HG03442 (cell line): ENCODE results near the gene KLF16.
A peak's percentile ranks its signal among the peaks of the same experiment; 100 is the strongest.
"Not testable (repeated sequence)": the region's sequence is repeated elsewhere in the genome, so short reads cannot be mapped to it uniquely, and the experiment has no call there.

Experiments
- ATAC-seq: cut with Tn5 transposase; IDR thresholded peaks from one replicate; pipeline ENCODE4 v1.9.1; 2021; ENCODE audit warnings: mild to moderate bottlenecking, moderate library complexity; ENCODE audit not compliant: unreplicated experiment

Gene KLF16

DNA sequence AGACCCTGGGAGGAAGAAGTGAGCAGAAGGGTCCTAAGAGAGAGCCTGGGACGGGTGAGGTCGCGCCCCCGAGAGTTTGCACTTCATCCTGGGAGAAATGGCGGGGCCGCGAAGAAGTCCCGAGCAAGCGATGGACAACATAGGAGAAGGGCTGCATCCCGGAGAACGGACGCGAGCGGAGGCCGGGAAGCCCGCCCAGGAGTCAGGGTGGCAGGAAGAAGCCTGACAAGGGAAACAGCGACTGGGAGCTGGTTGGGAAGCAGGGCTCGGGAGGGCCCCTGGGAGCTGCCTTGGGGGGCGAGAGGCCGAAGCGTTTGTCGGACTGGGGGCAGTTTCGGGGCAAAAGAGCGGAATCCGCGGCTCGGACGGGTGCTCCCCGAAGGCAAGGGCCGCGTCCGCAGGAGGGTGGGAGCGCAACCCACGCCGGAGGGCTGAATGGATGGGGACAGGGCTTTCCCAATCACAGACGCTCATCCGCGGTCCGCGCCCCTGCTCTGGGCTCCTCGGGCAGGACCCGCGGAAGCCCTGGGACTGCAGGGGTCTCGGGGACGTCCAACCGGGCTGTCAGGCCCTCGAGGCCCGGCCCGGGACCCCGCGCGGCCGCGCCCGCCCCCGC lies 21.4 kb upstream of the KLF16 start:
- ATAC-seq = peak; percentile 10

DNA sequence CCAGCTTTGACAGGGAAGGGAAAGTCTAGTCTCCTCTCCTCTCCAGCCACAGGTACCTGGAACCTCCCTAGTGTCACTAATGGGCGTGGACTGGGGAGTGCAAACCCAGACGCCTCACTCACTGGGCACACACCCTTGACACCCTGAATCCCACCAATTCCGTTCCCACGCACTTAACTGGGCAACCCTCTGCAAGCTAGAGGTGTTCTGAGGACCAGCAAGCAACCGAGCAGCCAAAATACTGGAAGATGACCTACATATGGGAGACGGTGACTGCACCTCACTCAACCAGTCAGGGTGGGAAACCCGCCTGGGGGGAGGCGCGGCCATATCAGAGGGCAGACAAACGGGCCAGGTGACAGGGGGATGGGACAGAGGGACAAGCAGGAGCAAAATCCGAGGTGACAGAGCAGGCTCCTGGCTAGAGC lies 20.9 kb upstream of the KLF16 start:
- no peak for ATAC-seq

- no peak for ATAC-seq
Measured at GRCh38 chr19:1883784-1884183, 20.4 kb upstream of the KLF16 start.

DNA sequence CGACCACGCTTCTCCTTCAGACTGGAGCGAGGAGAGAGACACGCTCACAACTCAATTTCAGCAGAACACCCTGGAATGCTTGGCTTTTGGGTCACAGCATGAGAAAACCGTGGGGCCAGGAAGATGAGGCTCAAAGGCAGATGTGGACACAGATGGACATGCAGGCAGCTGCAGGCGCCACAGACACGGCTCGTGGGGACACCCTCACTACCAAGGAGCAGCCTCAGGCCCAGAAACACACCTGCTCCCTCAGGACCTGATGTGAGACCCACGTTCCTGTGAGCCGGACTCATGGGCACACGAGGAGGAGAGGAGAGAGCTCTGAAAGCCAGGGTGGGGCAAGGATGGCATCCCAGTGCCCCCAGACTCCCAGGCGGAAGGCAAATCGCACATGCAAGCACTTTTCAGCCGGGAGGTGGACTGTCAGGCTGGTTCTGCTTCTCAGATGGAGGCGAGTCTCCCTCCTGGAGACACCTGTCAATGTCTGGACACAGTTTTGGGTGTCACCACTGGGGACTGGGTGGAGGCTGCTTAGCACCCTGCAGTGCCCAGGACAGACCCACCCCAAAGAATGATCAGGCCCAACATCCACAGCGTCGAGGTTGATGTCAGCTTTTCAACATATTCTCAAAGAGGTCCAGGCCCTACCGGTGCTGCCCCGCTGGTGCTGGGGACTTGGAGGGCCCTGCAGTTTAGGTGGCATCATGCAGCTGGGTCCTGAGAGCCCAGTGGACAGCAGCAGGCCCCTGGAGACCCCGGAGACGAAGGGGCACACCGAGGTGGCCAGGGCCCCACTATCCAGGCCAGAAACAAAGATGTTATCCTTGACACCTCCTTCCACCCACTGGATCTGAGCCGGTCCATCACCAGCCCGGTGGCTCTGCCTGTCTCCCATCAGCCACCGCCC lies 19.7 kb upstream of the KLF16 start:
- no peak for ATAC-seq

GRCh38 chr19:1882089-1882785 lies 18.9 kb upstream of the KLF16 start:
- no peak for ATAC-seq

DNA sequence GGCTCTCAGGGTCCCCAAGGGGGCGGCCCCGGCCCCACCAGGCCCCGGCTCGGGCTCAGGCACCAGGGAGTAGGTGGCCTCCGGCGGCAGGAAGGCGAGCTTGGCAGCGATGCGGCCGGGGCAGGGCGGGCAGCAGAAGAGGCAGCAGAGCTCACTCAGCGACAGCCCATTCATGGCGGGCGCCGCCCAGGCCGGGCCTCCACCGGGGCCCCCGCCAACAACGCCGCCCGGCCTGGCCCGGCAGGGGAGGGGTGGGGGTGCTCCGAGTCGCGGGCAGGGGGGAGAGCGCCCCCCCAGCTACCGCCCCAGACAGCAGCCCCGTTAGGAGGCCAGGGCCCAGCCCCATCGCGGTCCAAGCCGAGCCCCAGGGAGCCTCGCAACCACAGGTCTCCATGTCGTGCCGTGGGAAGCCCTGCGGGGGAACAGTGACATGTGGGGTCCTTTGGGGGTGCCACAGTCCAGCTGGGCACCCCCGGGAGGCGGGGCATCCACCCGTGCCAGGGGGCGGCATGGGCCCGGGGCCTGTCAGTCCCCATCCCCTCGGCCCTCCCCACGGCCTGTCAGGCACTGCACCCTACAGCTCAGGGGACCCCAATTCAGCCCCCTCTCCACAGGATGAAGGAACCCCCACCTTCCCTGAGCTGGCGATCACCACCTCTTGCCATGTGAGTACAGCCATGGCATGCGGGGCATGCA lies 18.2 kb upstream of the KLF16 start:
- not testable (repeated sequence) for ATAC-seq

GRCh38 chr19:1880611-1881392 lies 17.4 kb upstream of the KLF16 start:
- no peak for ATAC-seq

GRCh38 chr19:1879982-1880381 lies 16.6 kb upstream of the KLF16 start:
- ATAC-seq = not testable (repeated sequence)

DNA sequence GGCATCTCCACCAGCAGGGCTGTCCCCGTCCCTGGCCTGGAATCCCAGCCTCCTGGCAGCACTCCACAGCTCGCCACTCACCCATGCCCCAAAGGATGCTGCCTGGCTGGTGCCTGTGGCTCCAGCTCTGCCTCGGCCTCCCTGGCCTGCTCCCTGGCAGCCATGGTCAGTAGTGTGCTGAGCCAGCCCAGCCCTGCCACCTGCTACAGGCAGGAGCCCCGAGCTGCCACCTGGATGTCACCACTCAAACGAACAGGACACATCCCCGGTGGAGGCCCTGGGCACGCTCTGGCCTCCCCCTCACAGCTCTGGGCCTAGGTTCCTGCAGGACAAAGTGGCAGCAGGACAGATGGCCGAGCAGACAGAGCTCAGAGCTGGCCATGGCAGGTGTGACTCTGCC lies 15.2 kb upstream of the KLF16 start:
- not testable (repeated sequence) for ATAC-seq

- ATAC-seq = not testable (repeated sequence)
Measured at GRCh38 chr19:1877280-1877660, 13.9 kb upstream of the KLF16 start.

DNA sequence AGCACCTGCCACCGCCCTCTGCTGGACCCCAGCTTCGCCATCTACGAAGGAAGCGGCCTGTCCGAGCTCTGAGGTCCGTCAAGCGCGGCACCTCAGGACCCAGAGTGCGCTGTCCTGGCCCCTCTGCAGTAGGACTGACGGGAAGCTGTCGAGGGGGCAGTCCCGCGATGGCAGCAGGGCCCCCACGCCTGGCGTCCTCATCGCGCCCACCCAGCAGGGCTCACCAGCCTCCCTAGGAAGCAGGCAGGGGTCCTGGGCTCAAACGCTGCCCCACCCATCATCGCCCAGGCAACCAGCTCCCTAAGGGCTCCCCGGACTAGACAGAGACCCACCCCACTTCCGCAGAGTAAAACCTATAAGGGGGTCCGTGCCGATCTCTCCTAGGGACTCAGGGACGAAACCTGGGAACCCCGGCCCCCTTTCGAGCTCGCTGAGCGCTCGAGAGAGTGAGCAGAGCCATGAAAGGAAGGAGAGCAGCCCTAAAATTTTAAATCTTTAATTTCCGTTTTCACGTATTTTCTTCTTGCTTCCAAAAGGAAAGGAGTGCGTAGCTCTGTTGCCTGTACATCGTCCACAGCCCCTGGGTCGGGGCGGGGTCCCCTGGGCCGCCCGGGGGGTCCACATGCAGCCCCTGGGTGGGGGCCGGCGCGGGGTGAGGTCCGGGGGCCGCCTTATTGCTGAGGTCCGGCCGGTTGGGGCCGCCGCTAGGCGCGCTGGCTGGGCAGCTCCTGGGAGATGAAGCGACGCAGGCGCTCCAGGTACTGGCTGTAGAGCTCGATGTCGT lies 13.3 kb upstream of the KLF16 start:
- not testable (repeated sequence) for ATAC-seq

DNA sequence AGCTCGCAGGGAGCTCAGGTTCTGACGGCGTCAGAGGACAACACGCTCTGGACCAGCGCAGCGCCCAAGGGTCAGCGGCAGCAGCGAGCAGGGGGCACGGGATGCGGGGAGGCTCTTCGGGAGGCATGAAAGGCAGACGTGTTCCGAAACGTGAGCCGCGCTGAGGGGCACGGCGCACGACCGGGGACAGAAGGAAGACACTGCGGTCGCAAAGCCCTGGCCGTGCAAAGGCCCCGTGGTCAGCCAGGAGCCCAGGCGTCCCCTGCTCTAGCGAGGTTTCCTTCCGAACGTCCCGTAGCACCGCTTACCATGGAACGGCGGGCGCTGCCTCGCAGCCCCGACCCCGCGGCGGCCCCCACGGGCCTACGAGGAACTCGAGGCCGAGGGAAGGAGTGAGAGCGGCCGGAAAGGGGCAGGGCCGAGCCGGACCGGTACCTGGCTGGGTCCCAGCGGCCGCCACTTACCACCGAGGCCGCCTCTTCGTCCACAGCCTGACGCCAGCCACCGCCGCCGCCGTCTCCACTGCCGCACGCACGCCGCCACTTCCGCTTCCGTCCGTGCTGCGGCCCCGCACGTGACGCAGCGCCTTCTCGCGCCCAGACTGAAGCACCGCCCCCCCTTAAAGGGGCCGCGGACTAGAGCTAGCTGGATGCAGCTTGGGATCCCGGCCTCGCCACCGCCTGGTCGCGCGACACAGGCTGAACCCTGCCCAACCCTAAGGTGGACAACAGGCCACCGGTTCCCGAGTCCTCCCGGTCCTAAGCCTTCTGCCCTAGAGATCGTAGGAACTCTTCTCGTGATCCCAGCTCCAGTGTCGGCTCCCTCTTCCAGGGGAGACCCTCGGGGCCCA lies 12.5 kb upstream of the KLF16 start:
- ATAC-seq = peak; percentile 72

GRCh38 chr19:1875265-1875645 lies 11.9 kb upstream of the KLF16 start:
- not testable (repeated sequence) for ATAC-seq

DNA sequence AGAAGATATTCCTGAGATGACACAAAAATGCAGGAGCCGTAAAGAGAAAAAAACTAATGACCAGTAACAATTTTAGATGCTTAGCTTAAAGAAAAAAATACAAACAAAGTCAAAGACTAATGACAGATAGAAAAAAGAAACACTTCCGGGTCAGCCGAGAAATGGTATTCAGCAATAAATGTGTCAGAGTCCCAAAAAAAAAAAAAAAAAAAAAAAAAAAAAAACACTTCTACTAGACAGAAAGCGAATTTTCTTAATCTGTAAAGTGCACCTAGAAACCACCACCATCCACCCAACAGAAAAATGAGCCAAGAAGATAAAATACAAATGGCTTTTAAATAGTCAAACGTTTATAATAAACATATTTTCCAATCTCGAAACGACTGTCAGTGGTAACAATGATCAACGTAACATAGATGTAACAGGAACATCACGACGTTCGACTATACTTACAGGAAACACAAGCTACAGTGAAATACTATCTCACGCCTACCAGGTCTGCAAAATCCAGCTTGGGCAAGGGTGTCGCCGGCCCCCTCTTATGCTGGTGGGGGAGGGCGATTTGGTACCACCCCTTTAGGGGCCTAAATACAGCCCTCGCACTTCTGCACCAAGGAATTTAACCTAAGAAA lies 11.3 kb upstream of the KLF16 start:
- ATAC-seq = no peak

GRCh38 chr19:1873524-1874473 lies 10.4 kb upstream of the KLF16 start:
- ATAC-seq = no peak

DNA sequence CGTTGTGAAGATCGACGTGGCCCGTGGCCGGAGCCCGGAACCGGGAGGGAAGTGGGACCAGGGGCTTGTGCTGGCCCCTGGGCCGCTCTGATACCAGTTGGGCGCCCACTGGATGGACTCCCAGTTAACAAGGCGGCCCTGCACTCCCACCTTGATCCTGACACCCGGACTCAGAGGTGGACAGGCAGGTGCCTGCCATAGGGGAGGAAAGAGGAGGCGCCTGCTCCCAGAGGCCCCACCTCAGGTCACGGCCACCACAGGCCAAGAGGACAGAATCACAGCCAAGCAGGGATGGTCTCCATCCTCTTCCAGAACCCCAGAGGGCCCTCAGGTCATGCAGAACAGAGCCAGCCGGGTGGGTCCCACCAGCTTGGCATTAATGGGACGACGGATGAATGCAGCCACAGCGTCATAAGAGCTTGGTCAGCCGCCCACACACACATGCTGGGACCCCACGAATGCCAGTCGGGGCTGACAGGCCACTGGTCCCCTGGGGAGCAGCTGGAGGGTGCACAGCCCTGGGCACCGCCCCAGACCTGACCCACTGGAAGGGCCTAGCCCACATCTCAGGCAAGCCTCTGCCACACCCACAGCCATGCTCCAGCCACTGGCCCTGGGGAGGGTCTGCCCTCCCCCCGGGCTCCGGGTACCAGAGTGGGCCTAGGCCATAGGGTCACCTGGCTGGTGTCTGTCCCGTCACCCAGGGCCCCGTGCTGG lies 9.6 kb upstream of the KLF16 start:
- ATAC-seq = no peak
